ENCODE results near the gene OSBPL7.

OSBPL7 gene

GRCh38 chr17:47830396-47831002 is 8.9 kb upstream of the OSBPL7 start:
- no peak for DNase-seq

- no peak for DNase-seq
These were observed 8.3 kb upstream of the OSBPL7 start for GRCh38 chr17:47829870-47830269.

- DNase-seq = no peak
These were observed 1.9 kb upstream of the OSBPL7 start for GRCh38 chr17:47823519-47823918.

GRCh38 chr17:47822785-47823184 is 1.2 kb upstream of the OSBPL7 start:
- DNase-seq = no peak

GRCh38 chr17:47821031-47821423 is 567 bp downstream of the OSBPL7 start:
- DNase-seq = no peak

- no peak for DNase-seq
These were observed 1.4 kb downstream of the OSBPL7 start for GRCh38 chr17:47820033-47820789.

GRCh38 chr17:47819475-47819874 is 2.1 kb downstream of the OSBPL7 start:
- no peak for DNase-seq

- DNase-seq = no peak
These were observed 3.4 kb downstream of the OSBPL7 start for GRCh38 chr17:47818002-47818695.

GRCh38 chr17:47816947-47817346 is 4.6 kb downstream of the OSBPL7 start:
- DNase-seq = no peak

- no peak for DNase-seq
These were observed 5.4 kb downstream of the OSBPL7 start for GRCh38 chr17:47816111-47816735.

GRCh38 chr17:47815106-47815918 is 6.3 kb downstream of the OSBPL7 start:
- DNase-seq = no peak

GRCh38 chr17:47813512-47814031 is 8.0 kb downstream of the OSBPL7 start:
- no peak for DNase-seq

- DNase-seq = no peak
These were observed 8.5 kb downstream of the OSBPL7 start for GRCh38 chr17:47813077-47813476.

- DNase-seq = no peak
These were observed 9.3 kb downstream of the OSBPL7 start for GRCh38 chr17:47812146-47812920.

GRCh38 chr17:47811709-47812108 is 9.9 kb downstream of the OSBPL7 start:
- no peak for DNase-seq

- no peak for DNase-seq
These were observed 10.5 kb downstream of the OSBPL7 start for GRCh38 chr17:47810901-47811635.

GRCh38 chr17:47810200-47810821 is 11.3 kb downstream of the OSBPL7 start:
- DNase-seq = no peak

- DNase-seq = no peak
These were observed 12.6 kb downstream of the OSBPL7 start for GRCh38 chr17:47808830-47809480.
